ENCODE measurements around the gene FBN2. TPM values are rescaled to one million over a fixed set of nuclear protein-coding genes. Genes with fewer than 3 reads are reported as not detected.

FBN2 gene
- total and polyA plus RNA-seq, 9 of the 15 experiments (the other 6 are each of a cell fraction or from before 2014, with no cell fraction given) = 0.01 to 0.09 TPM; not detected in 7

DNA sequence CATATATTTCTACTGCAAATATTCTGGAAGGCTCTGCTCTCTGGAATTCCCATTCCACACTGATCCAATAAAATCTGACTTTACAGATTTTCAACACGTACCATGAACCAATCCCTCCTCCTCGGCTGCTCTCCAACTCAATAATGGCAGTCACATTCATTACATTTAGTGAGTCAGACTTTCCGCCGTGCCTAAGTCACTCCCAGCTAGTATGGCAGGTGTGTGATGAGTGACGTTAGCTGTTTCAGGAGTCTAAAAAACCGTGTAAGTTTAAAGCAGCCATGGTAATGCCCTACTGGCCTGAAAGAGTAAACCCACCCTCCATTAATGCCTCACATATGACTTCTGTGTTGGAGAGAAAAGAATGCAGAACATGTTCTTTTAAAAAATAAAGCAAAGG is 3.3 kb downstream of the FBN2 start (continued):
- no peak for TF ChIP-seq RCOR1 (IDR thresholded peaks at IDR 0.05; ENCODE audit: borderline replicate concordance in 1 of 2, low read depth in 2 of 2, low read length in 2 of 2)
- TF ChIP-seq, protein P1, sequence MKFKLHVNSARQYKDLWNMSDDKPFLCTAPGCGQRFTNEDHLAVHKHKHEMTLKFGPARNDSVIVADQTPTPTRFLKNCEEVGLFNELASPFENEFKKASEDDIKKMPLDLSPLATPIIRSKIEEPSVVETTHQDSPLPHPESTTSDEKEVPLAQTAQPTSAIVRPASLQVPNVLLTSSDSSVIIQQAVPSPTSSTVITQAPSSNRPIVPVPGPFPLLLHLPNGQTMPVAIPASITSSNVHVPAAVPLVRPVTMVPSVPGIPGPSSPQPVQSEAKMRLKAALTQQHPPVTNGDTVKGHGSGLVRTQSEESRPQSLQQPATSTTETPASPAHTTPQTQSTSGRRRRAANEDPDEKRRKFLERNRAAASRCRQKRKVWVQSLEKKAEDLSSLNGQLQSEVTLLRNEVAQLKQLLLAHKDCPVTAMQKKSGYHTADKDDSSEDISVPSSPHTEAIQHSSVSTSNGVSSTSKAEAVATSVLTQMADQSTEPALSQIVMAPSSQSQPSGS (CRISPR knock-in tag; IDR thresholded peaks at IDR 0.05) = no peak

DNA sequence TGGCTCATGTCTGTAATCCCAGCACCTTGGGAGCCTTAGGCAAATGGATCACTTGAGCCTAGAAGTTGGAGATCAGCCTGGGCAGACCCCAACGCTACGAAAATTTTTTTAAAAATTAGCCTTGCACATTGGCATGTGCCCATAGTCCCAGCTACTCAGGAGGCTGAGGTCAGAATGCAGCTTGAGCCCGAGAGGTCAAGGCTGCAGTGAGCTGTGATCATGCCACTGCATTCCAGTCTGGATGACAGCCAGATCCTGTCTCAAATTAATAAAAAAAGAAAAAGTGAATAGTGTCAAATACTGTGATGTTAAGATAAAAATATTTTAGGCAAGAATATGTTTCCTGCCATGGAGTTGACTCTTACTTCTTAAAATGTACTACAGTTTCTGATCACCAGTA is 5.3 kb downstream of the FBN2 start:
- H2AFZ ChIP-seq (ENCODE audit: low read depth, low read length) = no peak overlapping the region
- no peak for FAIRE-seq
- intact Hi-C loops (cut with micrococcal nuclease) = no loop called here
- H3K9me1 ChIP-seq (ENCODE audit: control insufficient read depth, insufficient read depth, low read length) = no peaks in the 10 kb centered on the region
- no peak for ATAC-seq
- no peak overlapping the region for H3K27ac ChIP-seq (ENCODE audit: extremely low read depth, low read depth, low read length)
- no peaks in the 10 kb centered on the region for H3K36me3 ChIP-seq (ENCODE audit: control insufficient read depth, insufficient read depth, low read length)
- no peaks in the 10 kb centered on the region for H4K20me1 ChIP-seq (replicated peaks; ENCODE audit: control insufficient read depth, insufficient read depth, low read length)
- 0% methylated on average over 3 of the region's 3 CpGs for WGBS (ENCODE audit: insufficient coverage, low coverage, missing lambda C conversion rate)
- H3K9me3 ChIP-seq (replicated peaks; ENCODE audit: control insufficient read depth, insufficient read depth, low read depth, low read length) = no peaks in the 10 kb centered on the region
- H3K9ac ChIP-seq (ENCODE audit: insufficient read depth in 1 of 2, low read depth in 2 of 2, low read length in 2 of 2) = no peak overlapping the region
- H3K4me2 ChIP-seq (ENCODE audit: insufficient read depth, low read length) = no peak overlapping the region
- H3K79me2 ChIP-seq (ENCODE audit: control insufficient read depth, insufficient read depth, low read length) = no peaks in the 10 kb centered on the region
- ChIA-PET CTCF (ENCODE audit: low intra/inter-chr PET ratio) (no interaction called here), POLR2A (no interaction called here)
- TF ChIP-seq ZNF217 (CRISPR knock-in tag; IDR thresholded peaks at IDR 0.05) (no peak), KLF6 (CRISPR knock-in tag; IDR thresholded peaks at IDR 0.05; ENCODE audit: borderline replicate concordance) (no peak), FUS (optimal IDR thresholded peaks at IDR 0.05; ENCODE audit: low read depth, low read length) (no peak), PCBP2 (IDR thresholded peaks at IDR 0.05; ENCODE audit: low read depth, low read length, poor library complexity, severe bottlenecking) (no peak), EHMT2 (IDR thresholded peaks at IDR 0.05) (no peak), FIP1L1 (IDR thresholded peaks at IDR 0.05; ENCODE audit: low read depth, low read length, poor library complexity, severe bottlenecking) (no peak), MAFK (IDR thresholded peaks at IDR 0.05; ENCODE audit: low read length) (no peak)
- TF ChIP-seq, protein P2, sequence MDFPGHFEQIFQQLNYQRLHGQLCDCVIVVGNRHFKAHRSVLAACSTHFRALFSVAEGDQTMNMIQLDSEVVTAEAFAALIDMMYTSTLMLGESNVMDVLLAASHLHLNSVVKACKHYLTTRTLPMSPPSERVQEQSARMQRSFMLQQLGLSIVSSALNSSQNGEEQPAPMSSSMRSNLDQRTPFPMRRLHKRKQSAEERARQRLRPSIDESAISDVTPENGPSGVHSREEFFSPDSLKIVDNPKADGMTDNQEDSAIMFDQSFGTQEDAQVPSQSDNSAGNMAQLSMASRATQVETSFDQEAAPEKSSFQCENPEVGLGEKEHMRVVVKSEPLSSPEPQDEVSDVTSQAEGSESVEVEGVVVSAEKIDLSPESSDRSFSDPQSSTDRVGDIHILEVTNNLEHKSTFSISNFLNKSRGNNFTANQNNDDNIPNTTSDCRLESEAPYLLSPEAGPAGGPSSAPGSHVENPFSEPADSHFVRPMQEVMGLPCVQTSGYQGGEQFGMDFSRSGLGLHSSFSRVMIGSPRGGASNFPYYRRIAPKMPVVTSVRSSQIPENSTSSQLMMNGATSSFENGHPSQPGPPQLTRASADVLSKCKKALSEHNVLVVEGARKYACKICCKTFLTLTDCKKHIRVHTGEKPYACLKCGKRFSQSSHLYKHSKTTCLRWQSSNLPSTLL (IDR thresholded peaks at IDR 0.05) = no peak
- TF ChIP-seq, protein P3, sequence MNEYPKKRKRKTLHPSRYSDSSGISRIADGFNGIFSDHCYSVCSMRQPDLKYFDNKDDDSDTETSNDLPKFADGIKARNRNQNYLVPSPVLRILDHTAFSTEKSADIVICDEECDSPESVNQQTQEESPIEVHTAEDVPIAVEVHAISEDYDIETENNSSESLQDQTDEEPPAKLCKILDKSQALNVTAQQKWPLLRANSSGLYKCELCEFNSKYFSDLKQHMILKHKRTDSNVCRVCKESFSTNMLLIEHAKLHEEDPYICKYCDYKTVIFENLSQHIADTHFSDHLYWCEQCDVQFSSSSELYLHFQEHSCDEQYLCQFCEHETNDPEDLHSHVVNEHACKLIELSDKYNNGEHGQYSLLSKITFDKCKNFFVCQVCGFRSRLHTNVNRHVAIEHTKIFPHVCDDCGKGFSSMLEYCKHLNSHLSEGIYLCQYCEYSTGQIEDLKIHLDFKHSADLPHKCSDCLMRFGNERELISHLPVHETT (CRISPR knock-in tag; conservative IDR thresholded peaks at IDR 0.05 in 1 of 2, IDR thresholded peaks at IDR 0.05 in 1 of 2) = no peak
- H3K27me3 ChIP-seq (ENCODE audit: control insufficient read depth in 2 of 2, insufficient read depth in 2 of 2, low read length in 2 of 2) = no peaks in the 10 kb centered on the region
- no peak for DNase-seq (ENCODE audit: extremely low read depth in 1 of 4, low spot score in 3 of 4)
- in situ Hi-C loops (cut with MboI) = no loop called here
- H3K4me1 ChIP-seq (replicated peaks in 1 of 2; ENCODE audit: control insufficient read depth in 2 of 2, insufficient read depth in 2 of 2, low read length in 2 of 2) = no peaks in the 10 kb centered on the region
- no TSS peak for BruUV-seq (replicated peaks)
- no peak overlapping the region for H3K4me3 ChIP-seq
